ENCODE measurements around the gene WNT7A. TPM values are rescaled to one million over a fixed set of nuclear protein-coding genes. Genes with fewer than 3 reads are reported as not detected.

Gene WNT7A
- total RNA-seq, 1 experiment from 2014 or later, result 0.34 TPM

GRCh38 chr3:13787533-13788132, 92.2 kb downstream of the WNT7A start:
- Histone ChIP-seq H3K4me1 (ENCODE audit: control insufficient read depth in 1 of 2, insufficient read depth in 2 of 2, low read length in 2 of 2) (no peaks in the 10 kb centered on the region), H3K9me2 (ENCODE audit: insufficient read depth) (no peaks in the 10 kb centered on the region), H3K4me2 (ENCODE audit: low read length) (no peak overlapping the region), H3K27me3 (ENCODE audit: insufficient read depth, low read length) (peaks cover 5% of the 10 kb centered on the region; the same call in 1 of the 2 replicates), H3K36me3 (ENCODE audit: control insufficient read depth in 1 of 2, insufficient read depth in 2 of 2, low read length in 2 of 2) (no peaks in the 10 kb centered on the region), H2AFZ (ENCODE audit: low read depth, low read length, poor library complexity, severe bottlenecking) (no peak overlapping the region), H3K27ac (ENCODE audit: low read depth, low read length) (no peak overlapping the region), H3K4me3 (replicated peaks in 1 of 2; ENCODE audit: low read depth in 1 of 2, low read length in 2 of 2) (no peak overlapping the region), H3K9ac (ENCODE audit: low read length) (no peak overlapping the region), H3K9me3 (ENCODE audit: control insufficient read depth in 1 of 2, insufficient read depth in 1 of 2, low read depth in 1 of 2, low read length in 2 of 2) (no peaks in the 10 kb centered on the region), H3K79me2 (ENCODE audit: insufficient read depth, low read length) (no peaks in the 10 kb centered on the region), H4K20me1 (ENCODE audit: insufficient read depth) (no peaks in the 10 kb centered on the region)
- ATAC-seq (no peak), DNase-seq (ENCODE audit: low read depth, low spot score) (no peak)
- BruUV-seq (replicated peaks), result no TSS peak
- ChIA-PET POLR2A (no interaction called here), RAD21 (ENCODE audit: low non-redundant PET in 1 of 2, low total read pairs in 2 of 2, uncharacterized antibody in 2 of 2, unreplicated experiment in 2 of 2) (no interaction called here), CTCF (no interaction called here)
- intact Hi-C loops (cut with micrococcal nuclease), result no loop called here
- no peak for TF ChIP-seq ZBTB33 (IDR thresholded peaks at IDR 0.05; ENCODE audit: extremely low read depth, insufficient replicate concordance, low read length)
- TF ChIP-seq ELF1 (IDR thresholded peaks at IDR 0.05; ENCODE audit: borderline replicate concordance, low read depth), result no peak
- TF ChIP-seq SP1 (IDR thresholded peaks at IDR 0.05; ENCODE audit: low read depth), result no peak
- TF ChIP-seq JUND (IDR thresholded peaks at IDR 0.05), result no peak
- no peak for TF ChIP-seq SRF (IDR thresholded peaks at IDR 0.05; ENCODE audit: low read depth)
- TF ChIP-seq CEBPB (IDR thresholded peaks at IDR 0.05; ENCODE audit: low read depth), result no peak
- TF ChIP-seq ATF3 (IDR thresholded peaks at IDR 0.05), result no peak
- TF ChIP-seq YY1 (IDR thresholded peaks at IDR 0.05; ENCODE audit: extremely low read depth, insufficient replicate concordance, low read depth, low read length), result no peak
- no peak for TF ChIP-seq EZH2 (IDR thresholded peaks at IDR 0.05)
- no peak for TF ChIP-seq POLR2A (IDR thresholded peaks at IDR 0.05; ENCODE audit: borderline replicate concordance, extremely low read depth, insufficient read depth, insufficient read length)
- no peak for TF ChIP-seq POLR2AphosphoS5 (IDR thresholded peaks at IDR 0.05; ENCODE audit: low read depth, low read length)
- TF ChIP-seq SIN3A (IDR thresholded peaks at IDR 0.05; ENCODE audit: low read depth), result no peak
- no peak for TF ChIP-seq TCF7L2 (IDR thresholded peaks at IDR 0.05; ENCODE audit: borderline replicate concordance, extremely low read depth, insufficient read depth, insufficient read length)
- no peak for TF ChIP-seq CBX3 (IDR thresholded peaks at IDR 0.05; ENCODE audit: low read depth)
- no peak for TF ChIP-seq EGR1 (IDR thresholded peaks at IDR 0.05; ENCODE audit: low read depth)
- TF ChIP-seq MAX (IDR thresholded peaks at IDR 0.05), result no peak
- TF ChIP-seq ZNF274 (IDR thresholded peaks at IDR 0.05; ENCODE audit: low read depth, low read length), result no peak
